K562 (cell line): ENCODE results near the gene BNIPL. TPM values are rescaled to one million over a fixed set of nuclear protein-coding genes. Genes with fewer than 3 reads are reported as not detected.

ENCODE experiments used
- ARHGAP35 ChIP-seq: fragments of 450-650 bp; IDR thresholded peaks from 2 replicates; pipeline ENCODE4 v1.6.1; 2018; ENCODE audit not compliant: partially characterized antibody
- ATF1 ChIP-seq, 2 experiments: fragments of 450-650 bp in 1 of 2; IDR thresholded peaks; 2 replicates each; pipeline ENCODE4 v1.6.1; 2016; ENCODE audit warnings: missing compliant biosample characterization in 1 of 2, missing genetic modification characterization in 1 of 2
- FOXM1 ChIP-seq, 2 experiments: fragments of 450-650 bp in 1 of 2; sonication (generic) in 1 of 2; formaldehyde crosslinking in 1 of 2; IDR thresholded peaks; 2 replicates each; pipeline versions ENCODE4 v1.6.1 to v1.9.0; 2017 to 2022; ENCODE audit warnings: low read depth in 2 of 2, mild to moderate bottlenecking in 2 of 2, missing genetic modification reagents in 1 of 2, moderate library complexity in 1 of 2
- GABPB2 ChIP-seq: fragments of 250-450 bp; sonication (Bioruptor Pico); conservative IDR thresholded peaks from 2 replicates; pipeline ENCODE4 v1.5.1; 2021; ENCODE audit warnings: mild to moderate bottlenecking
- GMEB1 ChIP-seq: fragments of 250-450 bp; sonication (Bioruptor Pico); IDR thresholded peaks from 2 replicates; pipeline ENCODE4 v1.4.0; 2020; ENCODE audit warnings: mild to moderate bottlenecking
- HOMEZ ChIP-seq: fragments of 250-450 bp; sonication (Bioruptor Pico); IDR thresholded peaks from 2 replicates; pipeline ENCODE4 v1.4.0; 2020; ENCODE audit warnings: mild to moderate bottlenecking, moderate library complexity
- JUN ChIP-seq, 2 experiments: sonication (generic) in 1 of 2; formaldehyde crosslinking in 1 of 2; IDR thresholded peaks; 2 replicates each; pipeline versions ENCODE4 v1.6.1 to v1.8.0; 2012 to 2022; ENCODE audit warnings: borderline replicate concordance in 2 of 2, mild to moderate bottlenecking in 2 of 2, improper control_type of control experiment in 1 of 2, low read depth in 1 of 2, low read length in 1 of 2, missing genetic modification reagents in 1 of 2
- KAT8 ChIP-seq: fragments of 450-650 bp; IDR thresholded peaks from 2 replicates; pipeline ENCODE4 v1.6.1; 2016; ENCODE audit warnings: low read depth, mild to moderate bottlenecking
- KDM1A ChIP-seq, 2 experiments: fragments of 450-650 bp; IDR thresholded peaks; 2 replicates each; pipeline ENCODE4 v1.6.1; 2016; ENCODE audit warnings: mild to moderate bottlenecking in 2 of 2
- NR3C1 ChIP-seq: sonication (generic); formaldehyde crosslinking; IDR thresholded peaks from 2 replicates; pipeline ENCODE4 v1.8.1; 2022; ENCODE audit warnings: missing genetic modification reagents
- NUFIP1 ChIP-seq: fragments of 450-650 bp; IDR thresholded peaks from 2 replicates; pipeline ENCODE4 v1.6.1; 2018; ENCODE audit not compliant: partially characterized antibody
- ZSCAN29 ChIP-seq: fragments of 450-650 bp; IDR thresholded peaks from 2 replicates; pipeline ENCODE4 v1.6.1; 2017
- polyA plus RNA-seq, 8 experiments: library from polyadenylated mRNA; depleted of rRNA in 4 of 8; stranded (reverse) in 5 of 8; unstranded in 3 of 8; fragments of >200 nt; fragmentation: Nextera tagmentation in 2 of 8; fragmentation: Illumina TruSeq in 1 of 8; extraction: Ambion mirVana in 2 of 8; extraction: Trizol in 1 of 8; gene quantifications; 2 replicates each; pipeline versions ENCODE4 v1.2.1 to v1.2.3, GENCODE V29; 2011 to 2014; ENCODE audit warnings: inconsistent platforms in 1 of 8, missing spikeins in 1 of 8
- total RNA-seq, 7 experiments: library from RNA; depleted of rRNA in 6 of 7; stranded (reverse); fragments of >200 nt in 6 of 7; fragmentation: Illumina TruSeq in 2 of 7; extraction: Trizol in 2 of 7; gene quantifications; 2 replicates each; pipeline versions ENCODE4 v1.2.1 to v1.2.3, GENCODE V29; 2011 to 2021; ENCODE audit warnings: low replicate concordance in 1 of 7
- TF ChIP-seq, protein P1 (sequence below): fragments of 150-350 bp; conservative IDR thresholded peaks from 2 replicates; pipeline ENCODE4 v1.6.1; 2014; ENCODE audit warnings: low read length
- TF ChIP-seq, protein P2 (sequence below): fragments of 200-800 bp; sonication (Bioruptor generic); IDR thresholded peaks from 2 replicates; pipeline ENCODE4 v1.6.1; 2017; ENCODE audit warnings: missing genetic modification characterization, missing compliant biosample characterization
- TF ChIP-seq, protein P3 (sequence below): fragments of 450-650 bp; IDR thresholded peaks from 2 replicates; pipeline ENCODE4 v1.6.1; 2016; ENCODE audit warnings: borderline replicate concordance
- TF ChIP-seq, protein P4 (sequence below): fragments of 450-650 bp; IDR thresholded peaks from 2 replicates; pipeline ENCODE4 v1.7.0; 2016; ENCODE audit warnings: borderline replicate concordance

BNIPL gene
- total and polyA plus RNA-seq, 9 of the 15 experiments (the other 6 are each of a cell fraction or from before 2014, with no cell fraction given), result 0.08 to 1.4 (median 0.68) TPM

DNA sequence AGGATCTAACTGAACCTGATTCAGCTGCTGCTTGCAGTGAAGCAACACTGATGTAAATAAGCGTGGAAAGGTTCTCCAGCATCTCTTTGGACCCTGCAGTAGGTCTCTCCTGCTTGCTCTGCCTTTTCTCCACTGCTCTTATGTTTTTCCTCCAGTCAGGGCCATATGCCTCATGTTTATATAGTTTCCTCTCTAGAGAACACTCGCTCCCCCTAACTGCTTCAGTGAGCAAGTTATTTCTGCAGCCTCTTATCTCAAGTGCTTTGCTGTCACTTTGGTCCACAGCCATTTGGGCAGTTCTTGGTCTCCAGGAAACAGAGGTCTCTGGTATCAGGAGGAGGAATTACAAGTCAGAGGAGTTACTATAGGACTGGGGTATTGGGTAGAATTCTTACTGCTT is 22.9 kb upstream of the BNIPL start (continued):
- TF ChIP-seq ATF1 (CRISPR knock-in tag; IDR thresholded peaks at IDR 0.05) (no peak), ATF1 (tag; IDR thresholded peaks at IDR 0.05) (0 out of 2 replicates have a peak, but pooled peaks have one; percentile 15), GMEB1 (CRISPR knock-in tag) (no peak), KAT8 (no peak), ZSCAN29 (no peak), FOXM1 (IDR thresholded peaks at IDR 0.05; ENCODE audit: low read depth) (no peak), FOXM1 (CRISPR knock-in tag; IDR thresholded peaks at IDR 0.05; ENCODE audit: low read depth) (no peak), HOMEZ (CRISPR knock-in tag) (no peak), GABPB2 (CRISPR knock-in tag) (no peak), NUFIP1 (no peak), ARHGAP35 (no peak), KDM1A (IDR thresholded peaks at IDR 0.05) (no peak), NR3C1 (CRISPR knock-in tag) (no peak), JUN (IDR thresholded peaks at IDR 0.05; ENCODE audit: borderline replicate concordance, low read depth, low read length) (no peak), JUN (CRISPR knock-in tag; IDR thresholded peaks at IDR 0.05; ENCODE audit: borderline replicate concordance) (no peak)
- TF ChIP-seq, protein P1, sequence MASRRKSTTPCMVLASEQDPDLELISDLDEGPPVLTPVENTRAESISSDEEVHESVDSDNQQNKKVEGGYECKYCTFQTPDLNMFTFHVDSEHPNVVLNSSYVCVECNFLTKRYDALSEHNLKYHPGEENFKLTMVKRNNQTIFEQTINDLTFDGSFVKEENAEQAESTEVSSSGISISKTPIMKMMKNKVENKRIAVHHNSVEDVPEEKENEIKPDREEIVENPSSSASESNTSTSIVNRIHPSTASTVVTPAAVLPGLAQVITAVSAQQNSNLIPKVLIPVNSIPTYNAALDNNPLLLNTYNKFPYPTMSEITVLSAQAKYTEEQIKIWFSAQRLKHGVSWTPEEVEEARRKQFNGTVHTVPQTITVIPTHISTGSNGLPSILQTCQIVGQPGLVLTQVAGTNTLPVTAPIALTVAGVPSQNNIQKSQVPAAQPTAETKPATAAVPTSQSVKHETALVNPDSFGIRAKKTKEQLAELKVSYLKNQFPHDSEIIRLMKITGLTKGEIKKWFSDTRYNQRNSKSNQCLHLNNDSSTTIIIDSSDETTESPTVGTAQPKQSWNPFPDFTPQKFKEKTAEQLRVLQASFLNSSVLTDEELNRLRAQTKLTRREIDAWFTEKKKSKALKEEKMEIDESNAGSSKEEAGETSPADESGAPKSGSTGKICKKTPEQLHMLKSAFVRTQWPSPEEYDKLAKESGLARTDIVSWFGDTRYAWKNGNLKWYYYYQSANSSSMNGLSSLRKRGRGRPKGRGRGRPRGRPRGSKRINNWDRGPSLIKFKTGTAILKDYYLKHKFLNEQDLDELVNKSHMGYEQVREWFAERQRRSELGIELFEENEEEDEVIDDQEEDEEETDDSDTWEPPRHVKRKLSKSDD, result no peak
- TF ChIP-seq, protein P2, sequence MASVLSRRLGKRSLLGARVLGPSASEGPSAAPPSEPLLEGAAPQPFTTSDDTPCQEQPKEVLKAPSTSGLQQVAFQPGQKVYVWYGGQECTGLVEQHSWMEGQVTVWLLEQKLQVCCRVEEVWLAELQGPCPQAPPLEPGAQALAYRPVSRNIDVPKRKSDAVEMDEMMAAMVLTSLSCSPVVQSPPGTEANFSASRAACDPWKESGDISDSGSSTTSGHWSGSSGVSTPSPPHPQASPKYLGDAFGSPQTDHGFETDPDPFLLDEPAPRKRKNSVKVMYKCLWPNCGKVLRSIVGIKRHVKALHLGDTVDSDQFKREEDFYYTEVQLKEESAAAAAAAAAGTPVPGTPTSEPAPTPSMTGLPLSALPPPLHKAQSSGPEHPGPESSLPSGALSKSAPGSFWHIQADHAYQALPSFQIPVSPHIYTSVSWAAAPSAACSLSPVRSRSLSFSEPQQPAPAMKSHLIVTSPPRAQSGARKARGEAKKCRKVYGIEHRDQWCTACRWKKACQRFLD (CRISPR knock-in tag), result no peak; the same call in 1 of the 2 replicates
- TF ChIP-seq, protein P3, sequence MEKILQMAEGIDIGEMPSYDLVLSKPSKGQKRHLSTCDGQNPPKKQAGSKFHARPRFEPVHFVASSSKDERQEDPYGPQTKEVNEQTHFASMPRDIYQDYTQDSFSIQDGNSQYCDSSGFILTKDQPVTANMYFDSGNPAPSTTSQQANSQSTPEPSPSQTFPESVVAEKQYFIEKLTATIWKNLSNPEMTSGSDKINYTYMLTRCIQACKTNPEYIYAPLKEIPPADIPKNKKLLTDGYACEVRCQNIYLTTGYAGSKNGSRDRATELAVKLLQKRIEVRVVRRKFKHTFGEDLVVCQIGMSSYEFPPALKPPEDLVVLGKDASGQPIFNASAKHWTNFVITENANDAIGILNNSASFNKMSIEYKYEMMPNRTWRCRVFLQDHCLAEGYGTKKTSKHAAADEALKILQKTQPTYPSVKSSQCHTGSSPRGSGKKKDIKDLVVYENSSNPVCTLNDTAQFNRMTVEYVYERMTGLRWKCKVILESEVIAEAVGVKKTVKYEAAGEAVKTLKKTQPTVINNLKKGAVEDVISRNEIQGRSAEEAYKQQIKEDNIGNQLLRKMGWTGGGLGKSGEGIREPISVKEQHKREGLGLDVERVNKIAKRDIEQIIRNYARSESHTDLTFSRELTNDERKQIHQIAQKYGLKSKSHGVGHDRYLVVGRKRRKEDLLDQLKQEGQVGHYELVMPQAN, result no peak
- TF ChIP-seq, protein P4, sequence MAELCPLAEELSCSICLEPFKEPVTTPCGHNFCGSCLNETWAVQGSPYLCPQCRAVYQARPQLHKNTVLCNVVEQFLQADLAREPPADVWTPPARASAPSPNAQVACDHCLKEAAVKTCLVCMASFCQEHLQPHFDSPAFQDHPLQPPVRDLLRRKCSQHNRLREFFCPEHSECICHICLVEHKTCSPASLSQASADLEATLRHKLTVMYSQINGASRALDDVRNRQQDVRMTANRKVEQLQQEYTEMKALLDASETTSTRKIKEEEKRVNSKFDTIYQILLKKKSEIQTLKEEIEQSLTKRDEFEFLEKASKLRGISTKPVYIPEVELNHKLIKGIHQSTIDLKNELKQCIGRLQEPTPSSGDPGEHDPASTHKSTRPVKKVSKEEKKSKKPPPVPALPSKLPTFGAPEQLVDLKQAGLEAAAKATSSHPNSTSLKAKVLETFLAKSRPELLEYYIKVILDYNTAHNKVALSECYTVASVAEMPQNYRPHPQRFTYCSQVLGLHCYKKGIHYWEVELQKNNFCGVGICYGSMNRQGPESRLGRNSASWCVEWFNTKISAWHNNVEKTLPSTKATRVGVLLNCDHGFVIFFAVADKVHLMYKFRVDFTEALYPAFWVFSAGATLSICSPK, result no peak
